Germinal center (tissue), 1 donor: ENCODE measurements around the gene CAMLG.

Source experiments
- DNase-seq: peaks from one replicate; pipeline ENCODE4 v3.0.0; 2012; ENCODE audit warnings: mixed read lengths, low spot score

Gene CAMLG

DNA sequence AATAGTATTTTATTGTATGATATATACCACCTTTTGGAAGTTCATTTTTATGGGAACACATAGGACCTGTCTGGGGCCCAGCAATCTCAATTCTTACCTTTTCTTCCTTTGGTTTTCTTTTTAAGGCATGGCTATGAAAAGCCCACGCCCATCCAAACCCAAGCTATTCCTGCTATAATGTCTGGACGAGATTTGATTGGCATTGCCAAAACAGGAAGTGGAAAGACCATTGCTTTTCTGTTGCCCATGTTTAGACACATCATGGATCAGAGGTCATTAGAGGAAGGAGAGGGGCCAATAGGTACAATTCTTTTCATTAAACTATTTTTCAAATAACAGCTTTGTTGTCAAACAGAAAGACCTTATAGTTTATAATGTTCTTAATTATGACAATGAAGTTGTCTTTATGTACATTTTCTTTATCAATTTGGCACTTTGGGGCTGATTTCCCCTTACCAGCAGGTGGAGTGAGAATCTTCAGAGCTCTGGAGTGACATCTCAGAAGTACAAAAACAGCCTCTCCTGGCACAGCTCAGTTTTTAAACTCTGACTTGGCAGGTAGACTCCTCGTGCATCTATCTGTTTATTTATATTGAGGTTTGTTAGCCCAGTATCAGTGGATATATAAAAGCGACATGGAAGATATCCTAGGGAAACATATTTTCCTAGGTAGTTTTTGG lies 46.0 kb downstream of the CAMLG start:
- DNase-seq = no peak

DNA sequence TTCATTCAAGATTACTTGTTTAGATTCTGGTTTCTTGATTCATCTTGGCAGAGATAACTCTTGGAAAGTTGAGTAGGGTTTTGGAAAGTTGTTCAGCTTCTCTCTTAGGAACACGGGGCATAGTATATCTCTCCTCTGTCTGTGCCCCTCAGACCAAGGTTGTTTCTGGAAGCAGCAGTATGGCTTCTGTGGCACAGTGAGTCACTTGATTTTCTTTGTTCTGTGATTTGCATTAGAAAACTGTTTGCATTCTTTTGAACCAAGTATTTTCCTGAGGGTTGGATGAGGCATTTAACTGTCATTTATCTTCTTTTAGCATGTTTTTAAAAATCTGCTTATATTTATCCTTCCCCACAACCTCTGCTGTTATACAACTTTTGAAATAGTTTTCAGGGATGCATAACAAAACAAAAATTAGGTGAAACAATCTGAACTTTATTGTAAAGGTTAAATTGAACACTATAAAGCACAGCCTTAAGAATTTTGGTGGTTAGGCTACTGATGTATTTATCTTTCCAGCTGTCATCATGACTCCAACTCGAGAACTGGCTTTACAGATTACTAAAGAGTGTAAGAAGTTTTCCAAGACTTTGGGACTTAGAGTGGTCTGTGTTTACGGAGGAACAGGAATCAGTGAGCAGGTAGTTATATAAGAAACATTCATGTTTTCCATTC lies 46.7 kb downstream of the CAMLG start:
- DNase-seq = no peak

DNA sequence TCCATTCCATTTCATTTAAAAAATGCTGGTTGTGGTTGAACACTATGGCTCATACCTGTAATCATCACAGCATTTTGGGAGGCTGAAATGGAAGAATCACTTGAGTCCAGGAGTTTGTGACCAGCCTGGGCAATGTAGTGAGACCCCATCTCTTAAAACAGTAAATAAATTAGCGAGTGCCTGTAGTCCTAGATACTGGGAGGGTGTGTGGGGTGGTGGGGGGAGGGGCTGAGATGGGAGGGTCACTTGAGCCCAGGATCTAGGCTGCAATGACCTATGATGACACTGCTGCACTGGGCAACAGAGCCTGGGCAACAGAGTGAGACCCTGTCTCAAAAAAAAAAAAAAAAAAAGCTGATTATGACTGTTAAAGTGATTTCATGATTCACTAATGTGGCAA lies 49.3 kb downstream of the CAMLG start:
- DNase-seq = no peak

DNA sequence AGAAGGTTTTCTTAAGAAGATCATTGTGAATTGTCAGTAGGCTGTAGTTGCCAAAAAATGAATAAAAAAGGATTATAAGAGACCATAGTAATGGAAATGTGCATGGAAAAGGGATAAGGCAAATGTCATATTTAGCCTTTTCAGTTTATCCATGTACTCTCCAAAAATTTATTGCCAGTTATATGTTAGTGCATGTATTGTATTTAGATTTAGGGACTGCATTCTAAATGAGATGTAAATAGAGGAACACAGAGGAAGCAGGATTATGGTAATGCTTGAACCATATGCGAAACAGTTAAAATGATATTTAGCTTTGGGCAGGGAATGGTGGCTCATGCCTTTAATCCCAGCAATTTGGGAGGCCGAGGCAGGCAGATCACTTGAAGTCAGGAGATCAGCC lies 53.2 kb downstream of the CAMLG start:
- no peak for DNase-seq

DNA sequence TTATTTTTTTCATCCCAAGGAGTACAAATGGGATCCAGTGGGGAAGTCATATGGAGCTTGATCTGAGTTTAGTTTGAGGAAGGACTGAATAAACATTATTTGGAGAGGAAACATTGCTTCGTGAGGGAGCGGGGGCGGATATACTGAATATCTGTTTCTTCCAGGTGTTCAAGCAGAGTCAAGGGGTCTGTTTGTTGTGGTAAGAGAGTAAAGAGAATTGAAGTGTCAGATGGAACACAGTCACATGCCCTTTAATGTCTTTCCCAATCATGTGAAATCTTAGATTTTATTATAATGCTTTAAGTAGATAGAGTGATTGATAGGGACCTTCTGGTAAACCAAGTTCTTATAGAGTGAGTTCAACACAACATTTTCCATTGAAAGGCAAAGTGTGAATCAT lies 53.9 kb downstream of the CAMLG start:
- no peak for DNase-seq

DNA sequence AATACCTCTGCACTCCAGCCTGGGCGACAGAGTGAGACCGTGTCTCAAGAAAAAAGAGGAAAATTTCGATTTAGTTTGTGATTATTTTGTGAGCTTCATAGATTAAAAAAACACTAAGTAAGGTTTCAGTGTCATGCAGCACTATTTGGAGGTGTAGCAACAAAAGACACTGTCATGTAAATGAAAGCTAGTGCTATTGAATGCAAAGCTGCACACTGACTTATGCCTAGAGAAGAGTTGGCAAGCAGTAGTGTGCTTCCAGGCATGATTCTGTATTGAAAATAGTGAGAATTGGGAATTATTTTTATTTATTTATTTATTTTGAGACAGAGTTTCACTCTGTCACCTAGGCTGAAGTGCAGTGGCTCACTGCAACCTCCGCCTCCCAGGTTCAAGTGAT lies 54.8 kb downstream of the CAMLG start:
- DNase-seq = no peak

DNA sequence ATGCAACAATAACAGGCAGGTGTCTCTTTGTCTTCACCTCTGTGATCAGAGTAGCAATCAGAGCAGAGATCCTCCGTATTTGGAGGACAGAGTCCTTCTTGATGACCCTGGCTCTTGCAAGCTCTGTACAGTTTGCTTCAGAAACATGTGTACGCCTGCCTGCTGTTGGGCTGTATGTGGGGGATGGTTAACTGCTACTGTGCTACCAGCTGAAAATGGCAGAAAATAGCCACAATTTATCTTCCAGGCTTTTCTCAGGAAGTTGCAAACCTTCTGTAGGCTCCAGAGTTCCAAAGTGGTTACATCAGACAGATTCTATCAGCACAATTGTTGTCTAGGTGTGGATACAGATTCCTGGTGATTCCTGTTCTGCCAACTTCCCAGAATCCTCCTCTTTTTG lies 55.7 kb downstream of the CAMLG start:
- DNase-seq = no peak

DNA sequence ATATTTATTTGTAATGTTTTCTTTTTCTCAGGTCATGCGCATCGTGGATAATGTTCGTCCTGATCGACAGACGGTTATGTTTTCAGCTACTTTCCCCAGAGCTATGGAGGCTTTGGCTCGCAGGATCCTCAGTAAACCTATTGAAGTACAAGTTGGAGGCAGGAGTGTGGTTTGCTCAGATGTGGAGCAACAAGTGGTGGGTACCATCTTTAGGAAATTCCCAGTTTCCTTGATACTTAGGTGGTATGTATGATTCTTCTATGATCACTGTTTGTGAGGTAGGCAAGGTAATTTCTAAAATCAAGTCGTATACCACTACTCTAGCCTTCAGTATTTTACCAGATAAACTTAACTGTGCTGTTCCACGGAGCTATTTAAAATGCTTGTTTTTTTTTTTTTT lies 56.5 kb downstream of the CAMLG start:
- DNase-seq = no peak

DNA sequence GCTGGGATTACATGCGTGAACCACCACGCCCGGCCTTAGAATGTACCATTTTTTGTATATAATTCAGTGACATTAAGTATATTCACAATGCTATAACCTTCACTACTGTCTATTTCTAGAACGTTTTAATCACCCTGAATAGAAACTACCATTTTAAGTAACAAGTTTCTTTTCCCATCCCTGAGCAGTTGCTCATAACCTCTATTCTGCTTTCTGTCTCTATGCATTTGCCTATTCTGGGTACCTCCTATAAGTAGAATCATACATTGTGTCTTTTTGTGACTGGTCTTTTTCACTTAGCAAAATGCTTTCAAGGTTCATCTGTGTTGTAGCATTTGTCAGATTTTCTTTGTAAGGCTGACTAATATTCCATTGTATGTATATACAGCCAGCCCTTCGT lies 60.1 kb downstream of the CAMLG start:
- no peak for DNase-seq
